Left ventricle myocardium superior (tissue), 1 donor: ENCODE results near the gene CEP131. TPM values are rescaled to one million over a fixed set of nuclear protein-coding genes. Genes with fewer than 3 reads are reported as not detected.
A peak's percentile ranks its signal among the peaks of the same experiment; 100 is the strongest.

ENCODE experiments used
- ATAC-seq: fragments of 200-7000 bp; cut with Tn5 transposase; one replicate; pipeline ENCODE4 v1.9.1; 2020; ENCODE audit warnings: mild to moderate bottlenecking, moderate library complexity
- DNase-seq: peaks from one replicate; pipeline ENCODE4 v3.0.0-alpha.2; 2020
- intact Hi-C: fragments of 100-400 bp; cut with micrococcal nuclease; formaldehyde crosslinking; loops from one replicate; pipeline ENCODE4 v1.11.0; 2022
- total RNA-seq: library from RNA; stranded (reverse); fragmentation: NEBNext Ultra II Directional; extraction: Animal tissue kit (Norgen Biotek cat#: 25700); gene quantifications from one replicate; pipeline ENCODE4 v1.2.1, GENCODE V29; 2021
- donor health status: DM: no; HTN: yes; CAD: no; lungs with severe emphysema.

CEP131 gene
- total RNA-seq, 1 donor from 2014 or later = 13.6 TPM

GRCh38 chr17:81179861-81180260 lies 42.9 kb downstream of the CEP131 start:
- intact Hi-C loops = no loop called here
- ATAC-seq = peak; percentile 61
- peak; percentile 50 for DNase-seq

- ATAC-seq = no peak
- intact Hi-C loops = no loop called here
- no peak for DNase-seq
Observed at GRCh38 chr17:81179220-81179619, 43.5 kb downstream of the CEP131 start.

GRCh38 chr17:81178136-81179091 lies 44.4 kb downstream of the CEP131 start:
- intact Hi-C loops = no loop called here
- ATAC-seq (no peak), DNase-seq (no peak)

- ATAC-seq (no peak), DNase-seq (no peak)
- intact Hi-C loops = no loop called here
Observed at GRCh38 chr17:81176666-81177065, 46.1 kb downstream of the CEP131 start.

- ATAC-seq (no peak), DNase-seq (no peak)
- intact Hi-C loops = no loop called here
Observed at GRCh38 chr17:81173762-81174155, 49.0 kb downstream of the CEP131 start.

GRCh38 chr17:81173052-81173761 lies 49.6 kb downstream of the CEP131 start:
- DNase-seq (no peak), ATAC-seq (no peak)
- intact Hi-C loops = no loop called here

GRCh38 chr17:81171941-81172340 lies 50.8 kb downstream of the CEP131 start:
- ATAC-seq = no peak
- DNase-seq = no peak
- intact Hi-C loops = no loop called here

- no peak for ATAC-seq
- intact Hi-C loops = no loop called here
- no peak for DNase-seq
Observed at GRCh38 chr17:81170727-81171494, 51.9 kb downstream of the CEP131 start.

GRCh38 chr17:81169870-81170309 lies 52.9 kb downstream of the CEP131 start:
- DNase-seq = no peak
- no peak for ATAC-seq
- intact Hi-C loops = no loop called here

GRCh38 chr17:81167638-81168037 lies 55.1 kb downstream of the CEP131 start:
- ATAC-seq (no peak), DNase-seq (no peak)
- intact Hi-C loops = no loop called here

GRCh38 chr17:81167194-81167524 lies 55.6 kb downstream of the CEP131 start:
- ATAC-seq (no peak), DNase-seq (no peak)
- intact Hi-C loops = no loop called here

GRCh38 chr17:81166033-81166492 lies 56.7 kb downstream of the CEP131 start, which contains the start of gene AATK:
AATK (minus strand) TSS chr17:81166221; CDS start chr17:81165992, 229 bp downstream.
- no peak for ATAC-seq
- intact Hi-C loops = no loop called here

GRCh38 chr17:81165246-81166032 lies 57.3 kb downstream of the CEP131 start, which contains the start of gene PVALEF:
PVALEF (plus strand) TSS chr17:81165507; CDS start chr17:81181227, 15,720 bp downstream.
- peak; percentile 51 for DNase-seq

More at GRCh38 chr17:81166033-81166492, 56.7 kb downstream of the CEP131 start, which contains the start of gene AATK:
- DNase-seq = peak; percentile 26

GRCh38 chr17:81164371-81165245 lies 58.2 kb downstream of the CEP131 start:
- intact Hi-C loops = no loop called here
- peak; percentile 32 for DNase-seq
- ATAC-seq = peak; percentile 33

More at GRCh38 chr17:81165246-81166032, 57.3 kb downstream of the CEP131 start, which contains the start of gene PVALEF:
- intact Hi-C loops = no loop called here
- peak; percentile 32 for ATAC-seq

GRCh38 chr17:81163703-81164370 lies 58.9 kb downstream of the CEP131 start:
- no peak for ATAC-seq
- DNase-seq = peak; percentile 19
- intact Hi-C loops = no loop called here

GRCh38 chr17:81163051-81163695 lies 59.6 kb downstream of the CEP131 start:
- no peak for DNase-seq
- intact Hi-C loops = no loop called here
- no peak for ATAC-seq
